Vagina (tissue), 2 donors: ENCODE measurements around the gene TXNRD1.

Experiments used
- POLR2A ChIP-seq, 2 donors: fragments of 450-650 bp; IDR thresholded peaks; one replicate each; pipeline ENCODE4 v1.6.1; 2017; ENCODE audit warnings: antibody characterized with exemption in 2 of 2, mild to moderate bottlenecking in 2 of 2, moderate library complexity in 2 of 2
- POLR2AphosphoS5 ChIP-seq, 2 donors: sonication (generic); formaldehyde crosslinking; IDR thresholded peaks; one replicate each; pipeline ENCODE4 v1.9.0; 2017; ENCODE audit warnings: antibody characterized with exemption in 2 of 2, mild to moderate bottlenecking in 2 of 2, low read depth in 1 of 2; ENCODE audit not compliant: insufficient read depth in 1 of 2

- TF ChIP-seq POLR2A (IDR thresholded peaks at IDR 0.05), result no peak
- no peak for TF ChIP-seq POLR2AphosphoS5 (IDR thresholded peaks at IDR 0.05; ENCODE audit: insufficient read depth in 1 of 2, low read depth in 1 of 2)
These were observed 129.9 kb downstream of the TXNRD1 start for GRCh38 chr12:104345234-104346066.
